Gastrocnemius medialis (tissue), 4 donors: ENCODE results near the gene CDK17. TPM values are rescaled to one million over a fixed set of nuclear protein-coding genes. Genes with fewer than 3 reads are reported as not detected.

Experiments
- ATAC-seq, 2 donors: fragments of 150-250 bp; one replicate each; pipeline ENCODE4 v1.9.1; 2016
- DNase-seq, 2 donors: peaks; one replicate each; pipeline ENCODE4 v3.0.0-alpha.2; 2019
- H3K27ac ChIP-seq, 4 donors: fragments of 200-600 bp; sonication (generic); 1 replicate in 1 of 4; 2 replicates in 3 of 4; pipeline ENCODE4 v1.5.1; 2016 to 2018; ENCODE audit warnings: mild to moderate bottlenecking in 2 of 4, moderate library complexity in 1 of 4
- H3K27me3 ChIP-seq, 3 donors: fragments of 200-600 bp; sonication (generic) in 2 of 3; 1 replicate in 1 of 3; 2 replicates in 2 of 3; pipeline versions ENCODE4 v1.5.1 to v1.6.0; 2016 to 2019; ENCODE audit warnings: mild to moderate bottlenecking in 1 of 3, moderate library complexity in 1 of 3
- H3K36me3 ChIP-seq, 2 donors: fragments of 200-600 bp; sonication (generic) in 1 of 2; one replicate each; pipeline ENCODE4 v1.5.1; 2017 to 2018
- H3K4me1 ChIP-seq, 2 donors: fragments of 200-600 bp; sonication (generic) in 1 of 2; one replicate each; pipeline ENCODE4 v1.5.1; 2016 to 2017; ENCODE audit warnings: mild to moderate bottlenecking in 2 of 2
- H3K4me3 ChIP-seq, 4 donors: fragments of 200-600 bp; sonication (generic) in 3 of 4; 1 replicate in 1 of 4; 2 replicates in 3 of 4; pipeline ENCODE4 v1.5.1; 2016 to 2019; ENCODE audit warnings: mild to moderate bottlenecking in 2 of 4
- H3K9me3 ChIP-seq, 3 donors: fragments of 200-600 bp; sonication (generic) in 2 of 3; 1 replicate in 1 of 3; 2 replicates in 2 of 3; pipeline ENCODE4 v1.5.1; 2016 to 2019
- CTCF ChIP-seq, 5 experiments: fragments of 450-650 bp in 3 of 5; fragments of 200-600 bp in 2 of 5; sonication (generic) in 2 of 5; IDR thresholded peaks in 4 of 5; conservative IDR thresholded peaks in 1 of 5; 1 replicate in 4 of 5; 2 replicates in 1 of 5; pipeline ENCODE4 v1.5.1; 2016 to 2019; ENCODE audit warnings: antibody characterized with exemption in 5 of 5, mild to moderate bottlenecking in 3 of 5, moderate library complexity in 3 of 5
- POLR2A ChIP-seq, 2 donors: fragments of 450-650 bp; IDR thresholded peaks; one replicate each; pipeline ENCODE4 v1.6.1; 2017; ENCODE audit warnings: antibody characterized with exemption in 2 of 2, mild to moderate bottlenecking in 2 of 2, moderate library complexity in 2 of 2
- in situ Hi-C, 4 donors: fragments of 200-750 bp; cut with MboI; loops; one replicate each; pipeline versions ENCODE4 v1.15.0 to v1.8.0; 2017; ENCODE audit warnings: low sequenced_read_pairs in 4 of 4
- intact Hi-C: fragments of 100-400 bp; cut with DNase I; formaldehyde crosslinking; loops from one replicate; pipeline ENCODE4 v1.15.1; 2023; ENCODE audit warnings: low total_unique reads
- total RNA-seq, 4 donors: library from RNA; depleted of rRNA; stranded (reverse); fragments of >200 nt; gene quantifications; one replicate each; pipeline versions ENCODE4 v1.1.0 to v1.2.3, GENCODE V29; 2016

The CDK17 gene
- total RNA-seq, 4 donors from 2014 or later, result 10.9 to 25.1 (median 20.9) TPM

GRCh38 chr12:96295532-96296160 lies 104.6 kb downstream of the CDK17 start:
- in situ Hi-C loops (no loop called here), intact Hi-C loops (no loop called here)
- Histone ChIP-seq H3K27ac (no peak overlapping the region), H3K4me3 (no peak overlapping the region), H3K9me3 (no peaks in the 10 kb centered on the region), H3K27me3 (no peaks in the 10 kb centered on the region), H3K4me1 (no peaks in the 10 kb centered on the region), H3K36me3 (peaks cover 0 to 5% of the 10 kb centered on the region in 2 donors)
- ATAC-seq (no peak), DNase-seq (no peak)
- TF ChIP-seq POLR2A (IDR thresholded peaks at IDR 0.05) (no peak), CTCF (IDR thresholded peaks at IDR 0.05 in 4 of 5, conservative IDR thresholded peaks at IDR 0.05 in 1 of 5) (no peak)

GRCh38 chr12:96294831-96295230 lies 105.4 kb downstream of the CDK17 start:
- Histone ChIP-seq H3K9me3 (no peaks in the 10 kb centered on the region), H3K27me3 (no peaks in the 10 kb centered on the region), H3K27ac (no peak overlapping the region), H3K4me1 (no peaks in the 10 kb centered on the region), H3K36me3 (peaks cover 0 to 5% of the 10 kb centered on the region in 2 donors), H3K4me3 (no peak overlapping the region)
- no peak for DNase-seq
- TF ChIP-seq CTCF (IDR thresholded peaks at IDR 0.05 in 4 of 5, conservative IDR thresholded peaks at IDR 0.05 in 1 of 5) (no peak), POLR2A (IDR thresholded peaks at IDR 0.05) (no peak)
- no peak for ATAC-seq
- intact Hi-C loops (no loop called here), in situ Hi-C loops (no loop called here)

GRCh38 chr12:96293093-96293492 lies 107.1 kb downstream of the CDK17 start:
- Histone ChIP-seq H3K27me3 (no peaks in the 10 kb centered on the region), H3K4me1 (no peaks in the 10 kb centered on the region), H3K9me3 (no peaks in the 10 kb centered on the region), H3K27ac (no peak overlapping the region), H3K36me3 (peaks cover 0 to 21% of the 10 kb centered on the region in 2 donors), H3K4me3 (no peak overlapping the region)
- in situ Hi-C loops (no loop called here), intact Hi-C loops (no loop called here)
- DNase-seq (no peak), ATAC-seq (no peak)
- TF ChIP-seq POLR2A (IDR thresholded peaks at IDR 0.05) (no peak), CTCF (IDR thresholded peaks at IDR 0.05 in 4 of 5, conservative IDR thresholded peaks at IDR 0.05 in 1 of 5) (no peak)

GRCh38 chr12:96289067-96289466 lies 111.2 kb downstream of the CDK17 start:
- TF ChIP-seq CTCF (IDR thresholded peaks at IDR 0.05 in 4 of 5, conservative IDR thresholded peaks at IDR 0.05 in 1 of 5) (no peak), POLR2A (IDR thresholded peaks at IDR 0.05) (no peak)
- H3K4me3 ChIP-seq, result no peak overlapping the region
- DNase-seq (no peak), ATAC-seq (no peak)
- H3K27ac ChIP-seq, result no peak overlapping the region
- no peaks in the 10 kb centered on the region for H3K27me3 ChIP-seq
- intact Hi-C loops (no loop called here), in situ Hi-C loops (no loop called here)
- peaks cover 0 to 54% of the 10 kb centered on the region in 2 donors for H3K36me3 ChIP-seq
- H3K9me3 ChIP-seq, result no peaks in the 10 kb centered on the region
- no peaks in the 10 kb centered on the region for H3K4me1 ChIP-seq

- intact Hi-C loops, result no loop called here
- Histone ChIP-seq H3K27me3 (no peaks in the 10 kb centered on the region), H3K9me3 (no peaks in the 10 kb centered on the region), H3K36me3 (peaks cover 0 to 92% of the 10 kb centered on the region in 2 donors), H3K4me3 (no peak overlapping the region), H3K27ac (no peak overlapping the region), H3K4me1 (no peaks in the 10 kb centered on the region)
- no peak for TF ChIP-seq POLR2A (IDR thresholded peaks at IDR 0.05)
- TF ChIP-seq CTCF (IDR thresholded peaks at IDR 0.05 in 4 of 5, conservative IDR thresholded peaks at IDR 0.05 in 1 of 5), result no peak
- in situ Hi-C loops, result no loop called here
- DNase-seq (no peak), ATAC-seq (no peak)
Observed at GRCh38 chr12:96285158-96285557, 115.1 kb downstream of the CDK17 start.
